ENCODE results near the gene NCK2.

DNA sequence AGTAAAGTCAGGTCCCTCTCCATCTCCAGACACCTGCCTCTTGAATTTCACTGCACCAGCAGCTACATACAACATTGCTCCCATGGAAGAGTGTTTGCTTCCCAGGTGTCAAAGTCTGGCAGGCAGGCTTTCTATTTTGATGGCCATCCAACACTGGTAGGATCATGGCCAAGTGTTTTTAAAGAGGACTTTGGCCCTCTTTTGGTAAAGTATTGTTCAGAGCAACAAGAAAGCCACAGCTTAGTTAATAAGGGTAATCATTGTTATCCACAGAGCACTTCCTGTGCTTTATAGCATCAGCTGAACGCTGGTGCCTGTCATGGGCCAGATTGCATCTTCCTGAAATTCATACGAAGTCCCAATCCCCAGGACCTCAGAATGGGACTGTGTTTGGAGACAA lies 133.2 kb downstream of the NCK2 start:
- TF ChIP-seq, protein P1, sequence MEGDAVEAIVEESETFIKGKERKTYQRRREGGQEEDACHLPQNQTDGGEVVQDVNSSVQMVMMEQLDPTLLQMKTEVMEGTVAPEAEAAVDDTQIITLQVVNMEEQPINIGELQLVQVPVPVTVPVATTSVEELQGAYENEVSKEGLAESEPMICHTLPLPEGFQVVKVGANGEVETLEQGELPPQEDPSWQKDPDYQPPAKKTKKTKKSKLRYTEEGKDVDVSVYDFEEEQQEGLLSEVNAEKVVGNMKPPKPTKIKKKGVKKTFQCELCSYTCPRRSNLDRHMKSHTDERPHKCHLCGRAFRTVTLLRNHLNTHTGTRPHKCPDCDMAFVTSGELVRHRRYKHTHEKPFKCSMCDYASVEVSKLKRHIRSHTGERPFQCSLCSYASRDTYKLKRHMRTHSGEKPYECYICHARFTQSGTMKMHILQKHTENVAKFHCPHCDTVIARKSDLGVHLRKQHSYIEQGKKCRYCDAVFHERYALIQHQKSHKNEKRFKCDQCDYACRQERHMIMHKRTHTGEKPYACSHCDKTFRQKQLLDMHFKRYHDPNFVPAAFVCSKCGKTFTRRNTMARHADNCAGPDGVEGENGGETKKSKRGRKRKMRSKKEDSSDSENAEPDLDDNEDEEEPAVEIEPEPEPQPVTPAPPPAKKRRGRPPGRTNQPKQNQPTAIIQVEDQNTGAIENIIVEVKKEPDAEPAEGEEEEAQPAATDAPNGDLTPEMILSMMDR (conservative IDR thresholded peaks at IDR 0.05; ENCODE audit: low read length), result no peak
- no peak for TF ChIP-seq EZH2phosphoT487 (IDR thresholded peaks at IDR 0.05; ENCODE audit: borderline replicate concordance)

Data from Loucy (cell line).